ENCODE data around the gene DNAJC13.

- TF ChIP-seq POLR2AphosphoS5 (IDR thresholded peaks at IDR 0.05) (no peak), POLR2A (IDR thresholded peaks at IDR 0.05) (no peak), CTCF (IDR thresholded peaks at IDR 0.05) (no peak)
These were observed 35.9 kb upstream of the DNAJC13 start for GRCh38 chr3:132381348-132381944.

All from gastroesophageal sphincter (tissue), 3 donors.